Posterior vena cava (tissue), 2 donors: ENCODE results near the gene NMT2. TPM values are rescaled to one million over a fixed set of nuclear protein-coding genes. Genes with fewer than 3 reads are reported as not detected.

Source experiments
- DNase-seq: peaks from one replicate; pipeline ENCODE4 v3.0.0-alpha.2; 2020; ENCODE audit warnings: low spot score
- intact Hi-C, 2 donors: fragments of 100-400 bp; cut with DNase I; formaldehyde crosslinking; loops; one replicate each; pipeline versions ENCODE4 v1.14.1 to v1.14.2; 2022 to 2023
- total RNA-seq, 2 donors: library from RNA; stranded (reverse); fragmentation: NEBNext Ultra II Directional; extraction: Animal tissue kit (Norgen Biotek cat#: 25700); gene quantifications; one replicate each; pipeline ENCODE4 v1.2.1, GENCODE V29; 2021
- donor health status: DM: yes; HTN: yes; CAD: no.
- donor health status: DM: yes; HTN: yes; CAD: no.

Gene NMT2
- total RNA-seq, 2 donors from 2014 or later, result 15.1 to 18.9 TPM

- intact Hi-C loops, result no loop called here
- DNase-seq, result no peak
Measured at GRCh38 chr10:15113766-15114165, 54.7 kb downstream of the NMT2 start.

- intact Hi-C loops, result no loop called here
- DNase-seq, result no peak
Measured at GRCh38 chr10:15112657-15113056, 55.8 kb downstream of the NMT2 start.

GRCh38 chr10:15106352-15107013 lies 62.0 kb downstream of the NMT2 start:
- intact Hi-C loops, result loop anchor here in 1 of 2 donors (10.0 kb wide), 1 partner anchor 152 kb away; the partner anchor contains the start of genes DCLRE1C and MEIG1
- no peak for DNase-seq

GRCh38 chr10:15103513-15103912 lies 65.0 kb downstream of the NMT2 start:
- intact Hi-C loops, result loop anchor here in 1 of 2 donors (10.0 kb wide), 1 partner anchor 149 kb away; the partner anchor contains the start of genes DCLRE1C and MEIG1
- no peak for DNase-seq

- no peak for DNase-seq
- intact Hi-C loops, result loop anchor here (5.0 to 10.0 kb wide), 2 partner anchors 145 to 148 kb away; partner anchors contain the start of genes DCLRE1C (in 2 of the 2) and MEIG1 (in 1 of the 2)
Measured at GRCh38 chr10:15099886-15100285, 68.6 kb downstream of the NMT2 start.

GRCh38 chr10:15097011-15097812 lies 71.3 kb downstream of the NMT2 start, which contains the start of gene RPP38:
Gene RPP38, plus strand, starts transcription at chr10:15097355. Its CDS starts 5,960 bp downstream, at chr10:15103315.
- intact Hi-C loops, result loop anchor here in 1 of 2 donors (5.0 kb wide), 1 partner anchor 145 kb away; the partner anchor contains the start of gene DCLRE1C
- DNase-seq, result peak; percentile 99

- intact Hi-C loops, result loop anchor here in 1 of 2 donors (5.0 kb wide), 1 partner anchor 144 kb away; the partner anchor contains the start of gene DCLRE1C
- no peak for DNase-seq
Measured at GRCh38 chr10:15096661-15097010, 71.9 kb downstream of the NMT2 start.

GRCh38 chr10:15092855-15093408 lies 75.6 kb downstream of the NMT2 start:
- DNase-seq, result no peak
- intact Hi-C loops, result no loop called here

GRCh38 chr10:15091418-15091817 lies 77.1 kb downstream of the NMT2 start:
- intact Hi-C loops, result no loop called here

GRCh38 chr10:15088428-15089261 lies 79.8 kb downstream of the NMT2 start, which contains the start of gene ACBD7:
Gene ACBD7, minus strand, starts transcription at chr10:15088776. Its CDS starts 48 bp downstream, at chr10:15088728.
- intact Hi-C loops, result no loop called here
- peak; percentile 92 for DNase-seq

More at GRCh38 chr10:15091418-15091817, 77.1 kb downstream of the NMT2 start:
- DNase-seq, result no peak

- no peak for DNase-seq
Measured at GRCh38 chr10:15084502-15084922, 84.0 kb downstream of the NMT2 start.

GRCh38 chr10:15083674-15084501 lies 84.6 kb downstream of the NMT2 start:
- DNase-seq, result no peak
- intact Hi-C loops, result no loop called here

More at GRCh38 chr10:15084502-15084922, 84.0 kb downstream of the NMT2 start:
- intact Hi-C loops, result no loop called here

GRCh38 chr10:15075421-15075820 lies 93.1 kb downstream of the NMT2 start:
- no peak for DNase-seq
- intact Hi-C loops, result no loop called here

GRCh38 chr10:15072358-15072757 lies 96.1 kb downstream of the NMT2 start:
- DNase-seq, result no peak
- intact Hi-C loops, result no loop called here

- intact Hi-C loops, result no loop called here
- no peak for DNase-seq
Measured at GRCh38 chr10:15069230-15069629, 99.3 kb downstream of the NMT2 start.

- DNase-seq, result no peak
- intact Hi-C loops, result no loop called here
Measured at GRCh38 chr10:15068802-15069201, 99.7 kb downstream of the NMT2 start.

GRCh38 chr10:15067154-15067553 lies 101.3 kb downstream of the NMT2 start:
- no peak for DNase-seq
- intact Hi-C loops, result no loop called here

- intact Hi-C loops, result no loop called here
- DNase-seq, result no peak
Measured at GRCh38 chr10:15060638-15061037, 107.9 kb downstream of the NMT2 start.
